H1 (cell line): Measurements from ENCODE around the gene RPS21. TPM values are rescaled to one million over a fixed set of nuclear protein-coding genes. Genes with fewer than 3 reads are reported as not detected.

Experiments used
- EP300 ChIP-seq, 2 experiments: IDR thresholded peaks; 1 replicate in 1 of 2; 2 replicates in 1 of 2; pipeline ENCODE4 v1.6.1; 2011 to 2012; ENCODE audit warnings: low read depth in 2 of 2, low read length in 2 of 2, mild to moderate bottlenecking in 2 of 2, borderline replicate concordance in 1 of 2, inconsistent platforms in 1 of 2, moderate library complexity in 1 of 2
- SRF ChIP-seq: IDR thresholded peaks from 2 replicates; pipeline ENCODE4 v1.6.1; 2011; ENCODE audit warnings: mild to moderate bottlenecking, low read depth, low read length, moderate library complexity
- polyA plus RNA-seq, 7 experiments: library from polyadenylated mRNA; depleted of rRNA in 3 of 7; stranded (reverse) in 5 of 7; unstranded in 2 of 7; fragments of >200 nt in 5 of 7; fragments of 200-250 nt in 2 of 7; gene quantifications; 1 replicate in 5 of 7; 2 replicates in 1 of 7; 4 replicates in 1 of 7; pipeline versions ENCODE4 v1.2.1 to v1.2.3, GENCODE V29; 2011 to 2013; ENCODE audit warnings: missing spikeins in 2 of 7, mixed read lengths in 2 of 7
- total RNA-seq: library from RNA; stranded (reverse); fragmentation: NEBNext Ultra II Directional; extraction: Animal tissue kit (Norgen Biotek cat#: 25700); gene quantifications from 2 replicates; pipeline ENCODE4 v1.2.1, GENCODE V29; 2021

RPS21 gene
- total and polyA plus RNA-seq, 2 of the 8 experiments (the other 6 are each of a cell fraction or from before 2014, with no cell fraction given): 1,787 to 7,219 TPM

- no peak for TF ChIP-seq EP300 (IDR thresholded peaks at IDR 0.05; ENCODE audit: borderline replicate concordance in 1 of 2, low read depth in 2 of 2, low read length in 2 of 2)
- no peak for TF ChIP-seq SRF
Observed at GRCh38 chr20:62423326-62423706, 36.4 kb downstream of the RPS21 start (continued).
